ENCODE results near the gene EXOC3. TPM values are rescaled to one million over a fixed set of nuclear protein-coding genes. Genes with fewer than 3 reads are reported as not detected.
A peak's percentile ranks its signal among the peaks of the same experiment; 100 is the strongest.
"Not testable (repeated sequence)": the region's sequence is repeated elsewhere in the genome, so short reads cannot be mapped to it uniquely, and the experiment has no call there.

Gene EXOC3
- total RNA-seq, 1 experiment from 2014 or later, result 63.8 TPM

GRCh38 chr5:501831-502184, 58.8 kb downstream of the EXOC3 start:
- no peaks in the 10 kb centered on the region for H3K9me3 Mint-ChIP-seq (ENCODE audit: low read depth, unreplicated experiment)
- no peak overlapping the region for H3K27ac Mint-ChIP-seq (ENCODE audit: unreplicated experiment)
- no peak overlapping the region for H3K4me3 Mint-ChIP-seq (ENCODE audit: low read depth, unreplicated experiment)
- no peak for DNase-seq
- TF ChIP-seq CTCF (IDR thresholded peaks at IDR 0.05; ENCODE audit: unreplicated experiment), result no peak
- intact Hi-C loops (cut with micrococcal nuclease; ENCODE audit: unreplicated experiment), result no loop called here
- no peaks in the 10 kb centered on the region for H3K4me1 Mint-ChIP-seq (ENCODE audit: low read depth, unreplicated experiment)
- H3K36me3 Mint-ChIP-seq (ENCODE audit: insufficient read depth, unreplicated experiment), result no peaks in the 10 kb centered on the region
- CTCF ChIA-PET, result no interaction called here
- peaks cover 41% of the 10 kb centered on the region for H3K27me3 Mint-ChIP-seq (ENCODE audit: unreplicated experiment)
- BruUV-seq (replicated peaks), result no TSS peak

GRCh38 chr5:502325-503079, 59.5 kb downstream of the EXOC3 start:
- intact Hi-C loops (cut with micrococcal nuclease; ENCODE audit: unreplicated experiment), result no loop called here
- no peaks in the 10 kb centered on the region for H3K4me1 Mint-ChIP-seq (ENCODE audit: low read depth, unreplicated experiment)
- no peaks in the 10 kb centered on the region for H3K9me3 Mint-ChIP-seq (ENCODE audit: low read depth, unreplicated experiment)
- CTCF ChIA-PET, result no interaction called here
- BruUV-seq (replicated peaks), result no TSS peak
- H3K4me3 Mint-ChIP-seq (ENCODE audit: low read depth, unreplicated experiment), result no peak overlapping the region
- TF ChIP-seq CTCF (IDR thresholded peaks at IDR 0.05; ENCODE audit: unreplicated experiment), result no peak
- no peaks in the 10 kb centered on the region for H3K36me3 Mint-ChIP-seq (ENCODE audit: insufficient read depth, unreplicated experiment)
- DNase-seq, result no peak
- H3K27ac Mint-ChIP-seq (ENCODE audit: unreplicated experiment), result no peak overlapping the region
- peaks cover 34% of the 10 kb centered on the region for H3K27me3 Mint-ChIP-seq (ENCODE audit: unreplicated experiment)

GRCh38 chr5:504326-505154, 61.6 kb downstream of the EXOC3 start:
- no peak overlapping the region for H3K27ac Mint-ChIP-seq (ENCODE audit: unreplicated experiment)
- H3K4me1 Mint-ChIP-seq (ENCODE audit: low read depth, unreplicated experiment), result no peaks in the 10 kb centered on the region
- intact Hi-C loops (cut with micrococcal nuclease; ENCODE audit: unreplicated experiment), result no loop called here
- no peaks in the 10 kb centered on the region for H3K9me3 Mint-ChIP-seq (ENCODE audit: low read depth, unreplicated experiment)
- BruUV-seq (replicated peaks), result no TSS peak
- no peak for TF ChIP-seq CTCF (IDR thresholded peaks at IDR 0.05; ENCODE audit: unreplicated experiment)
- no peaks in the 10 kb centered on the region for H3K36me3 Mint-ChIP-seq (ENCODE audit: insufficient read depth, unreplicated experiment)
- CTCF ChIA-PET, result no interaction called here
- peaks cover 31% of the 10 kb centered on the region for H3K27me3 Mint-ChIP-seq (ENCODE audit: unreplicated experiment)
- H3K4me3 Mint-ChIP-seq (ENCODE audit: low read depth, unreplicated experiment), result no peak overlapping the region
- no peak for DNase-seq

- peak overlapping the region; percentile 55 for H3K4me3 Mint-ChIP-seq (ENCODE audit: low read depth, unreplicated experiment)
- TF ChIP-seq CTCF (IDR thresholded peaks at IDR 0.05; ENCODE audit: unreplicated experiment), result no peak
- intact Hi-C loops (cut with micrococcal nuclease; ENCODE audit: unreplicated experiment), result no loop called here
- H3K36me3 Mint-ChIP-seq (ENCODE audit: insufficient read depth, unreplicated experiment), result no peaks in the 10 kb centered on the region
- no peaks in the 10 kb centered on the region for H3K9me3 Mint-ChIP-seq (ENCODE audit: low read depth, unreplicated experiment)
- no TSS peak for BruUV-seq (replicated peaks)
- peak; percentile 40 for DNase-seq
- peaks cover 33% of the 10 kb centered on the region for H3K27me3 Mint-ChIP-seq (ENCODE audit: unreplicated experiment)
- no peak overlapping the region for H3K27ac Mint-ChIP-seq (ENCODE audit: unreplicated experiment)
- no peaks in the 10 kb centered on the region for H3K4me1 Mint-ChIP-seq (ENCODE audit: low read depth, unreplicated experiment)
- CTCF ChIA-PET, result interaction anchor here (0.6 kb wide), 1 partner anchor 59 kb away, joined by 3 read pairs; no protein-coding TSS in a partner anchor
Measured at GRCh38 chr5:505951-506525, 63.1 kb downstream of the EXOC3 start.

- intact Hi-C loops (cut with micrococcal nuclease; ENCODE audit: unreplicated experiment); H3K36me3 Mint-ChIP-seq (ENCODE audit: insufficient read depth, unreplicated experiment); H3K27ac Mint-ChIP-seq (ENCODE audit: unreplicated experiment); CTCF ChIA-PET; DNase-seq; H3K4me3 Mint-ChIP-seq (ENCODE audit: low read depth, unreplicated experiment); BruUV-seq (replicated peaks); H3K9me3 Mint-ChIP-seq (ENCODE audit: low read depth, unreplicated experiment); H3K4me1 Mint-ChIP-seq (ENCODE audit: low read depth, unreplicated experiment): not testable (repeated sequence)
- peaks cover 53% of the 10 kb centered on the region for H3K27me3 Mint-ChIP-seq (ENCODE audit: unreplicated experiment)
Measured at GRCh38 chr5:507986-508575, 65.1 kb downstream of the EXOC3 start.
